Measurements from ENCODE around the gene ACVR1C. TPM values are rescaled to one million over a fixed set of nuclear protein-coding genes. Genes with fewer than 3 reads are reported as not detected.
A peak's percentile ranks its signal among the peaks of the same experiment; 100 is the strongest.

Gene ACVR1C
- total RNA-seq, 4 donors from 2014 or later, result 0.04 to 0.19 TPM; not detected in 2

GRCh38 chr2:157657858-157658257 is 29.2 kb upstream of the ACVR1C start:
- TF ChIP-seq, protein P1, sequence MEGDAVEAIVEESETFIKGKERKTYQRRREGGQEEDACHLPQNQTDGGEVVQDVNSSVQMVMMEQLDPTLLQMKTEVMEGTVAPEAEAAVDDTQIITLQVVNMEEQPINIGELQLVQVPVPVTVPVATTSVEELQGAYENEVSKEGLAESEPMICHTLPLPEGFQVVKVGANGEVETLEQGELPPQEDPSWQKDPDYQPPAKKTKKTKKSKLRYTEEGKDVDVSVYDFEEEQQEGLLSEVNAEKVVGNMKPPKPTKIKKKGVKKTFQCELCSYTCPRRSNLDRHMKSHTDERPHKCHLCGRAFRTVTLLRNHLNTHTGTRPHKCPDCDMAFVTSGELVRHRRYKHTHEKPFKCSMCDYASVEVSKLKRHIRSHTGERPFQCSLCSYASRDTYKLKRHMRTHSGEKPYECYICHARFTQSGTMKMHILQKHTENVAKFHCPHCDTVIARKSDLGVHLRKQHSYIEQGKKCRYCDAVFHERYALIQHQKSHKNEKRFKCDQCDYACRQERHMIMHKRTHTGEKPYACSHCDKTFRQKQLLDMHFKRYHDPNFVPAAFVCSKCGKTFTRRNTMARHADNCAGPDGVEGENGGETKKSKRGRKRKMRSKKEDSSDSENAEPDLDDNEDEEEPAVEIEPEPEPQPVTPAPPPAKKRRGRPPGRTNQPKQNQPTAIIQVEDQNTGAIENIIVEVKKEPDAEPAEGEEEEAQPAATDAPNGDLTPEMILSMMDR (IDR thresholded peaks at IDR 0.05), result no peak
- no peak for TF ChIP-seq POLR2A (IDR thresholded peaks at IDR 0.05)
- Histone ChIP-seq H3K9me3 (no peaks in the 10 kb centered on the region), H3K27me3 (no peaks in the 10 kb centered on the region), H3K27ac (no peak overlapping the region), H3K4me1 (no peaks in the 10 kb centered on the region), H3K36me3 (no peaks in the 10 kb centered on the region), H3K4me3 (no peak overlapping the region)
- no peak for DNase-seq
- 81 to 100% methylated on average over 1 of the region's 1 CpG for WGBS, 2 donors
- intact Hi-C loops (cut with DNase I), result no loop called here

GRCh38 chr2:157657101-157657500 is 28.4 kb upstream of the ACVR1C start:
- Histone ChIP-seq H3K4me3 (no peak overlapping the region), H3K9me3 (no peaks in the 10 kb centered on the region), H3K36me3 (no peaks in the 10 kb centered on the region), H3K27me3 (no peaks in the 10 kb centered on the region), H3K27ac (no peak overlapping the region), H3K4me1 (no peaks in the 10 kb centered on the region)
- DNase-seq, result no peak
- 92 to 95% methylated on average over 4 of the region's 4 CpGs for WGBS, 2 donors
- intact Hi-C loops (cut with DNase I), result no loop called here
- no peak for TF ChIP-seq POLR2A (IDR thresholded peaks at IDR 0.05)
- TF ChIP-seq, protein P1 (IDR thresholded peaks at IDR 0.05), result no peak

DNA sequence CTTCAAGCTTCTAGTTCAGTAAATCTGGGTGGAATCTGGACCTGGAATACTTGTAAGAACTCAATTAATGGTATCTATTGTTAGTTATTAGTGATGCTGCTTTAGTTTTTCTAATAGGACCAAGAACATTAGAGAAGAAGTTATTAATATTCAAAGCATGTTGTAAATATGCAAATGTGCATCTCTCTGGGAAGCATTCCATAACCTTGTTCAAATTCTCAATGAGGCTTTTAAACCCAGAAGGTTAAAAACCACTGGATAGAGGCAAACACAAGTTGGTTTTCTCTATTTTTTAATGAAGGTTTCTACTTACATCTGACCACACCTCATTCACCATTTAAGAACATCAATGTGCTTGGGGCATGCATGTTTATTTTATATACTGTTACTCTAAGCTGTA is 16.1 kb upstream of the ACVR1C start:
- no peaks in the 10 kb centered on the region for H3K4me1 ChIP-seq
- TF ChIP-seq POLR2A (IDR thresholded peaks at IDR 0.05), result no peak
- TF ChIP-seq, protein P1 (IDR thresholded peaks at IDR 0.05), result no peak
- no peaks in the 10 kb centered on the region for H3K9me3 ChIP-seq
- H3K27ac ChIP-seq, result no peak overlapping the region
- no peak for DNase-seq
- intact Hi-C loops (cut with DNase I), result no loop called here
- H3K36me3 ChIP-seq, result no peaks in the 10 kb centered on the region
- H3K27me3 ChIP-seq, result no peaks in the 10 kb centered on the region
- H3K4me3 ChIP-seq, result no peak overlapping the region

- Histone ChIP-seq H3K9me3 (no peaks in the 10 kb centered on the region), H3K4me3 (no peak overlapping the region), H3K36me3 (no peaks in the 10 kb centered on the region), H3K4me1 (peaks cover 8 to 18% (median 9%) of the 10 kb centered on the region in 3 donors), H3K27ac (no peak overlapping the region), H3K27me3 (peaks cover 0 to 13% (median 0%) of the 10 kb centered on the region in 4 donors)
- WGBS, 2 donors, result 35% methylated on average over 2 of the region's 2 CpGs
- intact Hi-C loops (cut with DNase I), result no loop called here
- DNase-seq, result no peak
- TF ChIP-seq, protein P1 (IDR thresholded peaks at IDR 0.05), result no peak
- no peak for TF ChIP-seq POLR2A (IDR thresholded peaks at IDR 0.05)
Measured at GRCh38 chr2:157631861-157632260, 3.2 kb upstream of the ACVR1C start.

DNA sequence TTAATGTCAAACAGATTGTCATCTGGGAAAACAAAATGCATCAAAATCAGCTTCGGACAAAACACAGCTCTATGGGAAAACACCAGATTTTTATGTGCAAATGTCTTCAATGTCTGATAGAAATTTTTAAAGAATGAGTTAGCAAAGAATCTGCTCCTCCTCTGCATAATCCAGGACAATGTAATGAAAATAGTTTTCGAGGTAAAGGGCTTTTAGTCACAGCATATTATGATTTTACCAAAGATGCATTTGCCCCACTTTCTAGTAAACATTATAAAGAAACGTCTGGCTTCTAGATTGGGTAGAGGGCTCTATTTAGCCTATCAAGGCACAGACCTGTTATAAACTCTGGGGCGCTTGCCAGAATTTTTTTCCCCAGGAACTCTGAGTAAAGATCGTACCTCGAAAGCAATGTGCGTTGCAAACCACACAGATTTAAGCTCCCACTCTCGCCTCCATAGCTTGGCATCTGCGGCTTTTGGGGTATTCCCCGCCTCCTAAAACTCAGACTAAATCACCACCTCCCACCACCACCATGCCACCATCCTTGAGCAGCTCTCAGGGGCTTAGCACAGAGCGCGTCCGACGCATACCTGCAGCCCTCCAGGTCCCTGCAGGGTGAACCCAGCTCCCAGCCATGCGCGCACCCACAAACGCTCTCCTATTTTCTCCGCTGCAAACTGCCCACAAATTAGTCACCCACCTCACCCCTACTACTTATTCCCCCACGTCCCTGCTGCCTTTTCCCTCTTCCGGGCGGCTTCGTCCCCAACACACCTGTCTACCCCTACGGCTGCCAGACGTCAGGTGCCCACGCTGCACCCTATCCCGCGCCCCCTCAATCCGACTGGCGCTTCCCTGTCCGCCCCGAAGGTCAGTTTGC is 829 bp downstream of the ACVR1C start:
- no peak overlapping the region for H3K27ac ChIP-seq
- no peaks in the 10 kb centered on the region for H3K36me3 ChIP-seq
- peak overlapping the region; percentile 44 to 71 (median 58) for H3K4me3 ChIP-seq
- intact Hi-C loops (cut with DNase I), result no loop called here
- no peak for DNase-seq
- 3 to 4% methylated on average over 29 of the region's 31 CpGs for WGBS, 2 donors
- H3K27me3 ChIP-seq, result peaks cover 0 to 13% (median 0%) of the 10 kb centered on the region in 4 donors
- peaks cover 8 to 18% (median 9%) of the 10 kb centered on the region in 3 donors for H3K4me1 ChIP-seq
- TF ChIP-seq, protein P1 (IDR thresholded peaks at IDR 0.05), result no peak
- H3K9me3 ChIP-seq, result no peaks in the 10 kb centered on the region

All from esophagus squamous epithelium (tissue), 5 donors.